CD4-positive, alpha-beta T cell treated with Interleukin-17A for 4 hours (primary cell): Measurements from ENCODE around the gene GJB3.
"Not testable (repeated sequence)": the region's sequence is repeated elsewhere in the genome, so short reads cannot be mapped to it uniquely, and the experiment has no call there.

ENCODE experiments used
- DNase-seq: peaks from one replicate; pipeline ENCODE4 v3.0.0-alpha.2; 2020; ENCODE audit warnings: mixed read lengths

The GJB3 gene

DNA sequence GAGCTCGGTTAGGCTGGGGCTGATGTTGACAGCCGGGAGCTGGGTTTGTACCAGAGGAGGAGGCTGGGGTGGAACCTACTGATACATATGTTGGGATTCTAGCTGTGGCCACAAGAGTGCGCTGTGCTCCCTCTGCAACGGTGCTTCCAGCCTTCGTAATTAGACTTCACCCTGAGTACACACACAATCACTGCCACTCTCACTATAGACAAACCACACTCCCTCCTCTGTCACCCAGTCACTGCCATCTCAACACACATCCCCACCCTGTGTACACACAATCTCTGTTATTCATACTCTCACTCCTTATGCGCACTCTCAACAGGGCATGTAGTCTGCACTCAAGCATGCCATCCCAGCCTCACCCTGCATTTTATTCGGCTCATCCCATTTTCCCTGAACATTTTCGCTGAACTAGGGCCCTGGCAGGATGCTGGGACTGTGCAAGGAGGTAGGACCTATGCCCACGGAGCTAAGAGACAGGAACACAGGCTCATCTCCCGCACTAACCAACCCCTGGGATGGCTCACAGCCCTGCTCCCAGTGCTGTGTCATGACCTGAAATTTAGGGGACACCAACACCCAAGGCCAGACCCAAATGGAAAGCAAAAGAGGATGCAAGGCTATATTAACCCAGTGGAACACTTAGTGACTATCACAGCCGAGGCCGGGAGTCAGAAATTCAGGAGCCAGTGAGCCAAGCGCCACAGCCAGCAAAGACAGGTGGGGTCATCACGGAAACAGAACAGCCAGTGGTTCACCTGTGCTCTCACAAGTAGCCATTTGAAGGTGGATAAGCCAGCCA lies 5.7 kb downstream of the GJB3 start:
- DNase-seq, result peak; percentile 65

DNA sequence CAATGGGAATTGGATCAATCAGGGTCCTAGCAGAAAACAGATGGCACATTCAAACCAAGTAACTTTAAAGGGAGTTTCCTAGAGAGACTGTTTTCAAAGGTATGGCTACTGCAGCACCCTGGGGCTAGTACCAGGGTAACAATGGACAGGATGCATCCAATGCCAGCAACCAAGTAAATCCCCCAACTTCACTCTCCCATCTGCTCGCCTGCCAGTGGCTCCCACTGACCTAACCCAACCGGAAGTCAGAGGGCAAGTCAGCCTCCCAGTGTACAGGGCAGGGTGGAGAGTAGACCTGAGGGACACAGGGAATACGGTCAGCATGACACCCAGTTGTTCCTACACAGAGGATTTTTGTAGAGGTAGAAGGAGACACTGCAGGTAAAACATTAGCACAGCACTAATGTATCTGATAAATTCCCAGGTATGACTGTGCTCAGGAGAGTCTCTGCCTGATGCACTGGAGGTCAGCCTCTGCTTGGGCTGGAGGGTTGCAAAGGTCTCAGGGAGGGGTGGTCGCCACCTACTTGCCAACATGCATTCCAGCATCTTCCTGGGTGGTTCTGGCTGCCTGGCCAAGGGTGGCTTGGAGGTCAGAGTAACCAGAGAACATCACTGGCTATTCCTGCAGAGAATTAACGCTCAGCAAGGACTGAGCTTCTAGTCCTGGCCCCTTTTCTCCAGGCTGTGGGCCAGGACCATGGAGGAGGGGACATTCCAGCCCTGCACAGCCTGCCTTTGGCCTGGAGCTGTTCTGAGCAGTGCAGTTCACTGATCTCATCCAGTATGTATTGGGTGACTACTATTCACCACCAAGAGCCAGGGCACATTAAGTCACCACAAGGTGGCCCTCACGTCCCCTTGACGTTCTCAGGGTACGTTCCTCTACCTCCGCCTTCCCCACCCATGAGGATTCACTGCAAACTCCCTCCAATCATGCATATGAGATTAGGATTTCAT lies 6.7 kb downstream of the GJB3 start:
- no peak for DNase-seq

DNA sequence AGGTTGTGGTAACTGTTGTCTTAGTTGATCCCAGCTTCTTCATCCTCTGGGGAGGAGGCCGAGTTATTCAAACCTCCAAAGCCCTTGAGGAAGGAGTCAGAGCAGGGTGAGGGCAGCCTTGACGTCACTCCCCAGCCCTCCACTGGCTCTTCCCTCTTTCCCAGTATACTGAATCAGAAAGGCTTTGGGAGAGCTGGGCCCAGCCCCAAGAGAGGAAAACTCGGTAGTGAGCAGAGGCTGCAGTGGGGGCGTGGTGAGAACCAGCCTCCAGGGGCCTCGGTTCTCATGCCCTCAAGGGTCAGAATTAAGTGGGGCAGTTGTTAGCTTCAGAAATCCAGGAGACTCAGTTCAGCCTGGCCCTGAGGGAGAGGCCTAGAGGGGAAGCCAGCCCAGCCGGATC lies 10.0 kb downstream of the GJB3 start:
- no peak for DNase-seq

DNA sequence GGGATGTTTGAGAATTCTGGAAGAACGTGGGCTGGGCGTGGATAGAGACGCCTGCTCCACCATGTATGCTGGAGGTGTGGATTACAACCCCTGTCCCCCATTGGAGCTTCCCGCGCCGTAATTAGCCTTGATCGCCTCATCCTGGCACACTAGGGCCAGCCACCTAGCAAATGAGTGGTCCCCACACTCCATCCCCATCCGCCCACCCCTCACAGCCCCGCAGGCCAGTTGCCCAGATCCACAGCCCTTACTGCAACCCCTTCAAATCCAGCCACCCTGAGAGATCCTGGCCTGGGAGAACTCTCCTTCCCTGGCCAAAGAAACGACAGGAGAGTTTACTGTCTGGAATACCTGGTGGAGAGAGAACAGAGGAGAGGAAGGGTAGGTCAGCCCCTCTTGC lies 11.4 kb downstream of the GJB3 start:
- DNase-seq, result no peak

DNA sequence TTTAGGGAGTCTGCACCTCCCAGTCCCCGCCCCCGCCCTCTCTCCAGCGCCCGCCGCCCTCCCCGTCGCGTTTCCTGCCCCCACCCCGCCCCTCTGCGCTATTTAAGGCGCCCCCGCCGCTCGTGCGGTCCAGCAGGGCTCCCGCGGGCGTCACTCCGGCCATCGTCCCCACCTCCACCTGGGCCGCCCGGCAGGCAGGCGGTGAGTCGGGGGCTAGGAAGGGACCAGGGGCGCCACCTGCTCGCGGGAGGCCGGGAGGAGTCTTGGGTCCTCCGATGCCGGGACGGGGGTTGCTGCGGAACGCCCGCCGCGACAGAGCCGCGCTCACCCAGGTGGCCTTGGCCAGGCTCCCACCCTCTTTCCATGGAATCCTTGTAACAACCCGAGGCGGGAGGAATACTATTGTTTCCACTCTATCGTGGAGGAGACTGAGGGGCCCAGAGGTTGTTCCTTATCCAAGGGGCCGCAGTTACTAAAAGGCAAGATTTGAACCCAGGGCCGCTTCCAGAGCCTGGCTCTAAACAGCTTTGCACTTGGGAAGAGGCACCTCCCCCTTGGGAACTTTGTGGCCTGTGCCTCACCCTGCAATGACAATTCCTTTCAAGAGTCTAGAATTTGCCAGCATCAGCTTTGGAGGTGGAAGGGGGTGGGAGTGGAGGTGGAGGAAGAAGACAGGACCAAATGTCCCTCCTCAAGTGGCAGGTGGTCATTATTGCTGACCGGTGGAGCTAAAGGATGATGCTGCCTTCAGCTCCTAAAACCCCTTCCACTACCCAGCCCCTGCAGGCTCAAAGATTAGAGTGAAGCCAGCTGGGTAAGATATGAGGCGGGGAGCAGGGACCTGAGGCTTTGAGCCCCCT lies 12.1 kb downstream of the GJB3 start, which contains the start of gene GJA4:
Gene GJA4, plus strand, starts transcription at position 132 of the 860 bp plus-strand sequence. CDS start 1,215 bp downstream, outside the sequence.
- peak; percentile 22 for DNase-seq

DNA sequence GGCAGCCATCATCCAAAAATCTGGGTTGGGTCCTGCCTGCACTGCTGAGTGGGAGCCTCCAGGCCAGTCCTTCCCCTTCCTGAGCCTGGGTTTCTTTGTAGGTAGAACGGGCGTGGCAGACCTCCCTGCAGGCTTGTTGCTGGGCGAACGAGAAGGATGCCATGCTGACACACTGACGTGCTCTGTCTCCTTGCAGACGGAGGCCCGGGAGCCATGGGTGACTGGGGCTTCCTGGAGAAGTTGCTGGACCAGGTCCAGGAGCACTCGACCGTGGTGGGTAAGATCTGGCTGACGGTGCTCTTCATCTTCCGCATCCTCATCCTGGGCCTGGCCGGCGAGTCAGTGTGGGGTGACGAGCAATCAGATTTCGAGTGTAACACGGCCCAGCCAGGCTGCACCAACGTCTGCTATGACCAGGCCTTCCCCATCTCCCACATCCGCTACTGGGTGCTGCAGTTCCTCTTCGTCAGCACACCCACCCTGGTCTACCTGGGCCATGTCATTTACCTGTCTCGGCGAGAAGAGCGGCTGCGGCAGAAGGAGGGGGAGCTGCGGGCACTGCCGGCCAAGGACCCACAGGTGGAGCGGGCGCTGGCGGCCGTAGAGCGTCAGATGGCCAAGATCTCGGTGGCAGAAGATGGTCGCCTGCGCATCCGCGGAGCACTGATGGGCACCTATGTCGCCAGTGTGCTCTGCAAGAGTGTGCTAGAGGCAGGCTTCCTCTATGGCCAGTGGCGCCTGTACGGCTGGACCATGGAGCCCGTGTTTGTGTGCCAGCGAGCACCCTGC lies 13.2 kb downstream of the GJB3 start:
- DNase-seq, result no peak

DNA sequence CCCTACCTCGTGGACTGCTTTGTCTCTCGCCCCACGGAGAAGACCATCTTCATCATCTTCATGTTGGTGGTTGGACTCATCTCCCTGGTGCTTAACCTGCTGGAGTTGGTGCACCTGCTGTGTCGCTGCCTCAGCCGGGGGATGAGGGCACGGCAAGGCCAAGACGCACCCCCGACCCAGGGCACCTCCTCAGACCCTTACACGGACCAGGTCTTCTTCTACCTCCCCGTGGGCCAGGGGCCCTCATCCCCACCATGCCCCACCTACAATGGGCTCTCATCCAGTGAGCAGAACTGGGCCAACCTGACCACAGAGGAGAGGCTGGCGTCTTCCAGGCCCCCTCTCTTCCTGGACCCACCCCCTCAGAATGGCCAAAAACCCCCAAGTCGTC lies 13.8 kb downstream of the GJB3 start:
- no peak for DNase-seq

DNA sequence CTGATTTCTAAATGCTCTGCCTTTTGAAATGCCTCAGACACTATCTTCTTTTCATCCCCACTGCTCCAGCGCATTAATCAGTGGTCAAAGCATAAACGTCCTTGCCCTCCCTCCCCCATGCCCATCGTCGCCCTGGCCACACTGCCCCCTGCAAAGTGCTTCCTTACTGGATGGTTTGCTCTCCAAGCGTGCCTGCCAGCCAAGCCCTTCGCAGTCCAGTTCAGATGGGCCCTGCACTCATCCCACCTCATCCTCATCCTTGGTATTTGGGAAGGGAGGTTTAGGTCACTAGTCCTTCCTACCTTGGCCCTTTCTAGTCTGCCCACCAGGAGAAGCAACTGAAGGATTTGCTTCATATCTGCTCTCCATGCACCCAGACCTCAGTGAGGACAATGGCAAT lies 14.9 kb downstream of the GJB3 start:
- no peak for DNase-seq

DNA sequence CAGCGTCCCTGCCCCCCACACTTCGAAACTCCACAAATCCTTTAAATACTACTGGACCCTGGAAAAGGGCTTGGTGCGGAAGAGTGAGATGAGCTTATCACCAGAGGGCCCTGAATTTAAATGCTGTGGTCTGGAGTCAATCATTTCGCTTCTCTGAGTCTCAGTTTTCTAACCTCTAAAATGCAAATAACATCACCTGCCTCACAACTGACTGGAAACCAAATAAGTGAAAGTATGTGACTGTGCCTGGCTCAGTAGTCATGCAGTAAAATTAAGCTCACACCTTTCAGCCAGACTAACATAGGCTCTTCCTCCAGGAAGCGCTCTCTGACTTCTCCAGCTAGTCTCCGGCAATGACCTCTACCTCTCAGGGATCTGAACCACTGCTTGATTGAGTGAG lies 16.0 kb downstream of the GJB3 start:
- no peak for DNase-seq

DNA sequence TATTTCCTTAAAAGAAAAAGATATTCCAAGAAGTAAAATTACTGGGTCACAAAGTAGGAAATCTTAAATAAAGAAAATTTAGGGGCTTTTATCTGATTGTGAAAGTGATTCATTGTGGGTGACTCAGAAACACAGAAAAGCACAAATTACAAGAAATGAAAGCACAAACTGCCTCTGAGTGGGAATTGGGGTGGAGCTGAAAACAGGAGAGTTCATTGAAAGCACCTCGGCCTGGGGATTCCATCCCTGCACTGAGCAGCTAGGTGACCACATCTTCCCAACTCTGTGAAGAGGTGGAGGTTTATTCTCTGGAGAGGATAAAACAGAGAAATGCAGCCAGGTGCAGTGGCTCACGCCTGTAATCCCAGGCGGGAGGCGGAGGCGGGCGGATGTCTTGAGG lies 19.2 kb downstream of the GJB3 start:
- DNase-seq, result no peak

DNA sequence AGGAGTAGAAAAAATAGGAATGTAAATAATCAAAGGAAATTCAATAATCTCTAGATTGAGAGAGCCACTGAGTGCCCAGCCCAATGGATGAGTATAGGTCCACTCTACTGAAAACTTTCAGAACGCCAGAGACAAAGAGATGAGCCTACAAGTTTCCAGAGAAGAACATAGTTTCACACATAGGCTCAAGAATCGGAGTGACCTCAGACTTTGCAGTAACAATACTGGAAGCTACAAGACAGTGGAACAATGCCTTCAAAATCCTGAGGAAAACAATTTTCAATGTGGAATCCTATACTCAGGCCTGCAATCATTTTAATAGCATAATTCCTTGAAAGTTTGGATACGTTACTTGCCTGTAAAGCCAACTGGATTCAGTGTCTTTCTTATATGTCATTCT lies 22.8 kb downstream of the GJB3 start:
- no peak for DNase-seq

DNA sequence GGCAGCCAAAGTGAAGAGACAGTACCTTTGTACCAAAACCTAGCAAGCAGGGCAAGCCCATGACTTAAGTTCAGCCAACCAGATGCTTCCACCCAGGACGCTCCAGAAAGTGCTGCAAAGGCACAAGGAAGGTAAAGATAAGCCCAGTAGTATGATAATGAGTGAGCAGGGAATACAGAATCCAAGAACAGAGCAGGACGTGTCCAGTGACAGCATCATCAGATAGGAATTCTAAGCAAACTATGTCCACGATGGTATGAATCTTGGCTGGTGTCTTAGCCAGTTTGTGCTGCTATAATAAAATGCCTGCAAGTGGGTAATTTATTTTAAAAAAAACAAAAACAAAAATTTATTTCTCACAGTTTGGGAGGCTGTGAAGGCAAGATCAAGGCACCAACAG lies 25.4 kb downstream of the GJB3 start:
- no peak for DNase-seq

DNA sequence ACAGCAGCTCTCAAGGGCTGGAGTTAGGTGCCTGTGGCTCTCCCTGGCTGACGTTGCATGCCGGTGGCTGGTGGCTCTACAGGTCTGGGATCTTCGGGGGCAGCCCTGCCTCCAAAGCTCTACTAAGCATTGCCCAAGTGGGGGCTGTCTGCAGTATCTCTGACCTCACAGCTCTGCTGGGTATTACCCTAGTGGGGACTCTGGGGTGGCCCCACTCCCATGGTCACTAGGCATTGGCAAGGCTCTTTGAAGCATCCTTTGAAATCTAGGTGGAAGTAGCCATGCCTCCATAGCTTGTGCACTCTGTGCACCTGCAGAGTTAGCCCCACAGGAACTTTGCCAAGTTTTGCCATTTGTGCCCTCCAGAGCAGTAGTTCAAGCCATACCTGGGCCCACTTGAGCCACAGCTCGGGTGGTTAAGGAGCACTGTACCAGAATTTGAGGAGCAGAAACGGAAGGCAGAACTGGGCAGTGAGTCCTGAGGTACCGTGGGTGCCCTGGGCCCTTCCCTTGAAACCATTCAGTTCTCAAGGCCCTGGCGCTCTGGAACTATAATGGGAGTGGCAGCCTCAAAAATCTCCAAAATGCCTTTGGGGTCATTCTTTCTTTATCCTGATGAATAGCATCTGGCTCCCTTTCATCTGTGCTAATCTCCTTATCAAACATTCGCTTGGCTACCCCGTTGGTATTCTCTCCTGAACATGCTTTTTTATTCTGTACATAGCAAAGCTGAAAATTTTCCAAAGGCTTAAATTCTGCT lies 27.2 kb downstream of the GJB3 start:
- no peak for DNase-seq

DNA sequence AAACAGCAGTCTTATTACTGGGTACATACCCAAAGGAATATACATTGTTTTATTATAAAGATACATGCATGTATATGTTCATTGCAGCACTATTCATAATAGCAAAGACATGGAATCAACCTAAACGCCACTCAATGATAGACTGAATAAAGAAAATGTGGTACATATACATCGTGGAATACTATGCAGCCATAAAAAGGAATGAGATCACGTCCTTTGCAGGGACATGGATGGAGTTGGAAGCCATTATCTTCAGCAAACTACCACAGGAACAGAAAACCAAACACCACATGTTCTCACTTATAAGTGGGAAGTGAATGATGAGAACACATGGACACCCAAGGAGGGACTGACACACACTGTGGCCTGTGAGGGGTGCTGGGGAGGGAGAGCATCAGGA lies 29.8 kb downstream of the GJB3 start:
- not testable (repeated sequence) for DNase-seq

DNA sequence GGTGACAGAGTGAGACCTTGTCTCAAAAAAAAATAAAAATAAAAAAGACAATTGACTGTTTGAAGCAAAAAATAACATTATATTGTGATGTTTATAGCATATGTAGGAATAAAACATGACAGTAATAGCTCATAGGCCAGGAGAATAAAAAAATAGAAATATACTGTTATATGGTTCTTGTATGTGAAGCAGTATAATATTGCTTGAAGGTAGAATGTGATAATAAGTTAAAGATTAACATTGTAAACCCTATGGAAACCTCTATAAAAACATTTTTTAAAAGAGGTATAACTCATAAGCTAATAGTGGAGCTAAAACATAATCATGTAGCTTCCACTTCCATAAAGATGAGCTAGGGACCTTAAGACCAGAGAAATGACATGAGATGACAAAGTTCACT lies 35.3 kb downstream of the GJB3 start:
- no peak for DNase-seq

DNA sequence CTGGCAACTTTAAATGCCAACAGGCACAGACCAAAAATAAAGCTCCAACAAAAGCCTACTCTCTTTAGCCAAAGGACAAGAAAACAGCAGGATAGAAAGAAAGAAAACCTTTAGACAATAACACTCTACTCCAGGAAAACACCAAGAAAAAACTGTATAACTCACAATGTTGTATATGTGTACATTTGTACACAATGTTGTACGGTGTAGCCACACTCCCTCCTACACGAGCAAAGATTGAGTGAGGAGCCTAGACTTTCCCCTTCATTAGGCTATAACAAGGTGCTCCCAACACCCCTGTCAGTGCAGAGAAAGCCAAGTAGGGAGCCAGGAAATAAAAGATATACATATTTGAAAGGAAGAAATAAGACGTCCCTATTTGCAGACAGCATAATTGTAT lies 35.8 kb downstream of the GJB3 start:
- DNase-seq, result no peak

DNA sequence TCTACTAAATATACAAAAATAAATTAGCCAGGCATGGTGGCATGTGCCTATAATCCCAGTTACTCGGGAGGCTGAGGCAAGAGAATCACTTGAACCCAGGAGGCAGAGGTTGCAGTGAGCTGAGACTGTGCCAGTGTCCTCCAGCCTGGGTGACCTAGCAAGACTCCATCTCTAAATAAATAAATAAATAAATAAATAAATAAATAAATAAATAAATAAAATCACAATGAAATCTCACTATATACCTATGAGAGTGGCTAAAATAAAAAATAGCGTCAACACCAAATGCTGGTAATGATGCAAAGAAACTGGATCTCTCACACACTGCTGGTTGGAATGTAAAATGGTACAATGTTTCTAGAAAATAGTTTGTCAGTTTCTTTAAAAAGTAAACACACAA lies 37.8 kb downstream of the GJB3 start:
- not testable (repeated sequence) for DNase-seq

DNA sequence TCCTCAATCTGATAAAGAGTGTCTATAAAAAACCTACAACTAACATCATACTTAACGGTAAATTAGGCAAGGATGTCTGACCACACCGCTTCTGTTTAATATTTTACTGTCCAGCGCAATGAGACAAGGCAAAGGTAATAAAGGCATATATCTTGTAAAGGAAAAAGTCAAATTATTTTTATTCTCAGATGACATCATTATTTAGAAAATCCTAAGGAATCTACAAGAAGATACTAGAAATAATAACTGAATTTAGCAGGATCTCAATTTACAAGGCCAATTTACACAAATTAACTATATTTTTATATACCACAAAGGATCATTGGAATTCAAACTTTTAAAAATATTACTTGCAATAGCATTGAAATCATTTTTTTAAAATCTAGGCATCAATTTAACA lies 41.2 kb downstream of the GJB3 start:
- DNase-seq, result no peak

DNA sequence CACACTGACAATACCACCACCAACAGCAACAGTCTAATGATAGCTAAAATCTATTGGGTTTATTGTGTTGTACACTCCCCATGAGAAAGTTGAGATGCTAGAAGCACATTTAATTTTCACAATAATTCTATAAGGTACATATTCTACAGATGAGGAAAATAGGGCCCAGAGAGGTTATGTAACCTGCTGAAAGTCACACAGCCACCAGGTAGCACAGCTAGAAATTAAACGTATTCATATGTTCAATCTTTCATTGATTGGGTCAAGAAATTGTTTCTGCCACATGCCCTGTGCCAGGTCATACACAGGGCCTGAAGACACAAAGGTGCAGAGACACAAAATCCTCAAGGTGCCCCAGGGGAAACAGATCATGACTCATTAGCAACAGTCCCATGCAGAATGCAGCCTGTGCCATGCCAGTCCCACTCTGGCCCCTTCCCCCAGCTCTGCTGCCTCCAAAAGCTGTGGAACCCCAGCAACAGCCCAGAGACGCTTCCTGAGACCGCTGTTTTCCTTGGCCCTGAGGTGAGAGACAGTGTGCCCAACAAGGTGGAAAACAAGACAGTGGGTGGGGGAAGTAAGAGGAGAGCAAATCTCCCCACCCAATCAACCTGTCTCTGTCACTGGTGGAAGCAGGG lies 43.9 kb downstream of the GJB3 start:
- no peak for DNase-seq

DNA sequence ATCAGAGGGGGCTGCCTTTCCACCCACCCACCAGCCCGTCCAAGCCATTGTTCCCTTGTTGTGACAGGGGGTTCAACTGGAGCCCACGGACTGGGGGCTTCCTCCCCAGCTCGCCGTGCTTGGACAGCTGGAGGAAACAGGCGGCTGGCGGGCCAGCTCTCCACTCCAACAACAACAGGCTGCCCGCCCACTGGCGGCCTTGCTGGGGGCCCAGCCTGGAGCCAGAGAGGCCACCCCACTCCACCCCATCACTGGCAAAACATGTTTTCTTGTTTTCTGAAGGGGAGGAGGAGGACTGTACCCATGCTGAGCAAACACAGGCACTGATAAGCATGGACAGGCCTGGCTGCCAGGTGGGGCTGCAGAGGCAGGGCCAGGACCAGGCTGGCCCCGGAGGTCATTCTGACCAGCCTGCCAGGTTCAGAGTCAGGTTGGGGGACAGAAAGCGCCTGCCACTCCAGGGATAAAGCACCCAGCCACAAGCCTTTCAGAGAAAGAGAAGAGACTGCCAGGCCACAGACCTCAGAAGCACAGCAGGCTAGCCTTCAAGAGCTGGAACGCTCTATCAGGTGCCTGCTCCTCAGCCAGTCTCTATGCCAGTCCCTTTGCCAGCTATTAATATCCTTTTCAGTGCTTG lies 44.6 kb downstream of the GJB3 start:
- DNase-seq, result no peak
